ENCODE measurements around the gene SYCN. TPM values are rescaled to one million over a fixed set of nuclear protein-coding genes. Genes with fewer than 3 reads are reported as not detected.

Gene SYCN, protein sequence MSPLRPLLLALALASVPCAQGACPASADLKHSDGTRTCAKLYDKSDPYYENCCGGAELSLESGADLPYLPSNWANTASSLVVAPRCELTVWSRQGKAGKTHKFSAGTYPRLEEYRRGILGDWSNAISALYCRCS
- 1 to 10 TPM in 1 of 4 donors, not detected in 3; 2.7 TPM for polyA plus RNA-seq
- long read RNA-seq, donor 1, result 0 reads
- long read RNA-seq, donor 2, result 0 reads
- long read RNA-seq, donor 3, result 0 reads
- long read RNA-seq, donor 4, result 0 reads
- long read RNA-seq, donor 5, result 0 reads
- long read RNA-seq, donor 6, result 0 reads
- long read RNA-seq, donor 7, result 0 reads
- long read RNA-seq, donor 8, result 0 reads
- long read RNA-seq, donor 9, result 0 reads
- long read RNA-seq, donor 10, result 0 reads

DNA sequence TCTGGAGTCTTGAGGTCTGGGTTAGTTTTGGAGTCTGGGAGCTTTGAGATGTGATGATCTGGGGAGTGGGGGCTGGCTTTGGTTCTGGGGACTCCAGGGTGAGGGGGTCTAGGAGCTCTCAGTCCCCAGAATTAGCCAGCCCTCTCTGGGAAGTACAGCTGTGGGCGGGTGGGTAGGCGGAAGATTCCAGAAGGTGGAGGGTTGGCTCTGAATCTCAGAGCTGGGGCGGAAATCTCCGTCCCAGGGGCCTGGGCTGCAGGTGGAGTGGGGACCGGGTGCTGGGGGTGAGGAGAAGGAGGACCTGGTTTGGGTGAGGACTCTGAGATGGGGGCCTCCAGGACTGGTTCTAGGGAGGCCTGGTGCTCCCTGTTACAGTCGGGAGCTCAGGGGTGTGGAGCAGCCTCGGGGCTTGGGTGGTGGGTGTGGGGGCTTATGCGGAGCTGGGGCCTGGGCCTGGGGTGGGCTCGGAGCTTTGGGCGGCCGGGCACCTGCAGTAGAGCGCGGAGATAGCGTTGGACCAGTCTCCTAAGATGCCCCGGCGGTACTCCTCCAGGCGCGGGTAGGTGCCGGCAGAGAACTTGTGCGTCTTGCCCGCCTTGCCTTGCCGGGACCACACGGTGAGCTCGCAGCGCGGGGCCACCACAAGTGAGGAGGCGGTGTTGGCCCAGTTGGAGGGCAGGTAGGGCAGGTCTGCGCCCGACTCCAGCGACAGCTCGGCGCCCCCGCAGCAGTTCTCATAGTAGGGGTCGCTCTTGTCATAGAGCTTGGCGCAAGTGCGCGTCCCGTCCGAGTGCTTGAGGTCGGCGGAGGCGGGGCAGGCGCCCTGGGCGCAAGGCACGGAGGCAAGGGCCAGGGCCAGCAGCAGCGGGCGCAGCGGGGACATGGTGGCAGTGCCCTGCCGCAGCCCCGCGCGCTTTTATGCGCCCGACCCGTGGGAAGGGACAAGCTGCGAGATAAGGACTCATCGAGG lies at the start of gene SYCN:
SYCN (minus strand) TSS at position 892 of the 970 bp plus-strand sequence; CDS start at position 883, 9 bp downstream.
- H3K4me3 ChIP-seq (ENCODE audit: low read depth in 1 of 3, low read length in 3 of 3), result no peak within 1 kb of the TSS
- peak in 1 of 2 donors; percentile 30 for DNase-seq
- H3K9me3 ChIP-seq (ENCODE audit: control insufficient read depth in 2 of 2, insufficient read depth in 1 of 2, low read depth in 1 of 2, low read length in 1 of 2), result no peaks in the 10 kb centered on the region
- H3K27ac ChIP-seq (ENCODE audit: low read depth in 1 of 3, low read length in 2 of 3), result no peak within 1 kb of the TSS
- WGBS, 3 donors, result 13 to 22% (median 17%) methylated on average over 36 to 57 of the region's 57 CpGs
- H3K36me3 ChIP-seq (ENCODE audit: control insufficient read depth in 3 of 3, insufficient read depth in 2 of 3, low read depth in 1 of 3, low read length in 3 of 3), result no peaks in the 10 kb centered on the region
- H3K27me3 ChIP-seq (ENCODE audit: control insufficient read depth in 3 of 3, insufficient read depth in 3 of 3, low read length in 3 of 3), result peaks cover 3 to 53% (median 23%) of the 10 kb centered on the region in 3 donors
- no peak for FAIRE-seq
- H3K4me1 ChIP-seq (ENCODE audit: control insufficient read depth in 3 of 3, insufficient read depth in 2 of 3, low read depth in 1 of 3, low read length in 2 of 3), result peaks cover 0 to 9% (median 0%) of the 10 kb centered on the region in 3 donors

DNA sequence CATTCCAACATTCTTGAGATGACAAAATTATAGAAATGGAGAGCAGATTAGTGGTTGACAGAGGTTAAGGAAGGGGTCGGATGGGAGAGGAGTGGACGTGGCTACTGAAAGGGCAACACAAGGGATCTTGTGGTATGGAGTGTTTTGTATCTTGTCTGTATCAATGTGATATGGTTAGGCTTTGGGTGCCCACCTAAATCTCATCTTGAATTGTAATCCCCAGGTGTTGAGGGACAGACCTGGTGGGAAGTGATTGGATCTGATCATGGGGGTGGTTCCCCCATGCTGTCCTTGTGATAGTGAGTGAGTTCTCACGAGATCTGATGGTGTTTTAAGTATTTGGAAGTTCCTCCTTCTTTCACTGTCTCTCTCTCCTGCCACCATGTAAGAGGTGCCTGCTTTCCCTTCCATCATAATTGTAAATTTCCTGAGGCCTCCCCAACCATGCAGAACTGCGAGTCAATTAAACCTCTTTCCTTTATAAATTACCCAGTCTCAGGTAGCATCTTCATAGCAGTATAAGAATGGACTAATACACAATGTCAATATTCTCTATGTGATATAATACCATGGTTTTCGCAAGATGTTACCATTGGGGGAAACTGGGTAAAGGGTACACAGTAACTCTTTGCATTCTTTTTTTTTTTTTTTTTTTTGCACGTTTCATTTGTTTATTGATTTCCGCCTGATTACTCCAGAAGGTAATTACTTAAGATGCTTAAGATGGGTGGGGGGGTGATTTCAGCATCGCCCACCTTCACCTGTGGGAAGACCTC lies 49.5 kb upstream of the SYCN start:
- no peaks in the 10 kb centered on the region for H3K36me3 ChIP-seq (ENCODE audit: control insufficient read depth in 3 of 3, insufficient read depth in 2 of 3, low read depth in 1 of 3, low read length in 3 of 3)
- WGBS, 3 donors, result 77 to 86% (median 78%) methylated on average over 8 of the region's 8 CpGs
- H3K4me3 ChIP-seq (ENCODE audit: low read depth in 1 of 3, low read length in 3 of 3), result no peak overlapping the region
- DNase-seq, result no peak
- H3K27ac ChIP-seq (ENCODE audit: low read depth in 1 of 3, low read length in 2 of 3), result no peak overlapping the region
- peaks cover 0 to 8% of the 10 kb centered on the region in 2 donors for H3K9me3 ChIP-seq (ENCODE audit: control insufficient read depth in 2 of 2, insufficient read depth in 1 of 2, low read depth in 1 of 2, low read length in 1 of 2)
- peaks cover 0 to 7% (median under 1%) of the 10 kb centered on the region in 3 donors for H3K4me1 ChIP-seq (ENCODE audit: control insufficient read depth in 3 of 3, insufficient read depth in 2 of 3, low read depth in 1 of 3, low read length in 2 of 3)
- FAIRE-seq, result no peak
- peaks cover 0 to 26% (median 9%) of the 10 kb centered on the region in 3 donors for H3K27me3 ChIP-seq (ENCODE audit: control insufficient read depth in 3 of 3, insufficient read depth in 3 of 3, low read length in 3 of 3)

DNA sequence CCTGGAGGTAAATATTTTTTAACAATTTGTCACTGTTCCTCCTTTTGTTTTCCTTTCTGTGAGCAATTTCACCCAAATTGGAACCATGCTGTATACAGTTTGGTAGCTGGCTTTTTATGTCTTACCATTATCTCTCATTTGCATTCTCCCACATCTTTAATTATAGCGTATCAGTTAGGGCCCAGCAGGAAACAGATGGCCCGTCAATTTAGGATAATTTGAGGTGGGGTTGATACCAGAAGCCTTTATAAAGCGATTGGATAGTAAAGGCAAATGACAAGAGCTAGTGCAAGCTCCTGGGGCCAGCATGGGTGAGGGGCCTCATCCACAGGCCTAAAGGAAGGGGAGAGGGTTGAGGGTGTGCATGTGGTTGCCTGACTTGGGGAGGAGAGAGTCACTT lies 48.4 kb upstream of the SYCN start:
- no peak for DNase-seq
- Histone ChIP-seq H3K4me3 (ENCODE audit: low read depth in 1 of 3, low read length in 3 of 3) (no peak overlapping the region), H3K27me3 (ENCODE audit: control insufficient read depth in 3 of 3, insufficient read depth in 3 of 3, low read length in 3 of 3) (peaks cover 0 to 36% (median 12%) of the 10 kb centered on the region in 3 donors), H3K36me3 (ENCODE audit: control insufficient read depth in 3 of 3, insufficient read depth in 2 of 3, low read depth in 1 of 3, low read length in 3 of 3) (no peaks in the 10 kb centered on the region), H3K4me1 (ENCODE audit: control insufficient read depth in 3 of 3, insufficient read depth in 2 of 3, low read depth in 1 of 3, low read length in 2 of 3) (peaks cover 0 to 7% (median 5%) of the 10 kb centered on the region in 3 donors), H3K9me3 (ENCODE audit: control insufficient read depth in 2 of 2, insufficient read depth in 1 of 2, low read depth in 1 of 2, low read length in 1 of 2) (peaks cover 0 to 8% of the 10 kb centered on the region in 2 donors), H3K27ac (ENCODE audit: low read depth in 1 of 3, low read length in 2 of 3) (no peak overlapping the region)
- 53 to 63% (median 62%) methylated on average over 3 of the region's 3 CpGs for WGBS, 3 donors
- FAIRE-seq, result no peak

DNA sequence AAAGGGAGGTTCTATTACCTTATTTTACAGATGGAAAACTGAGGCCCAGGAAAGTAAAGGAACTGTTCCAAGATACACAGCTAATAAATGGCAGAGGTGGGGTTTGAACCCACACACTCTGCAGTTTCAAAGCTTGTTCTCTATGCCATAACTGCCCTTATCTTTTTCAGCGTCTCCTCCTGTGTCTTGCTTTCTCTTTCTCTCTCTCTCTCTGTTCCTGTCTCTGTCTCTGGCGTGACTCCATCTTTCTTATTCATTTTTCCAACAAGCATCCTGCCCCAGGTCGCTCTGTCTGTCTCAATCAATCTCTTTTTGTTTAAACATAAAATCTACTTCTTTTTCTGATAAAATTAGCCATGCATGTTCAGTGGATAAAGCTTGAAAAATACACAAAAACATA lies 47.8 kb upstream of the SYCN start:
- H3K27ac ChIP-seq (ENCODE audit: low read depth in 1 of 3, low read length in 2 of 3), result no peak overlapping the region
- WGBS, 3 donors, result 34 to 53% (median 46%) methylated on average over 3 of the region's 3 CpGs
- no peak overlapping the region for H3K4me3 ChIP-seq (ENCODE audit: low read depth in 1 of 3, low read length in 3 of 3)
- peaks cover 0 to 10% of the 10 kb centered on the region in 2 donors for H3K9me3 ChIP-seq (ENCODE audit: control insufficient read depth in 2 of 2, insufficient read depth in 1 of 2, low read depth in 1 of 2, low read length in 1 of 2)
- FAIRE-seq (no peak), DNase-seq (no peak)
- peaks cover 0 to 42% (median 12%) of the 10 kb centered on the region in 3 donors for H3K27me3 ChIP-seq (ENCODE audit: control insufficient read depth in 3 of 3, insufficient read depth in 3 of 3, low read length in 3 of 3)
- H3K4me1 ChIP-seq (ENCODE audit: control insufficient read depth in 3 of 3, insufficient read depth in 2 of 3, low read depth in 1 of 3, low read length in 2 of 3), result peaks cover 0 to 9% (median 7%) of the 10 kb centered on the region in 3 donors
- H3K36me3 ChIP-seq (ENCODE audit: control insufficient read depth in 3 of 3, insufficient read depth in 2 of 3, low read depth in 1 of 3, low read length in 3 of 3), result no peaks in the 10 kb centered on the region

DNA sequence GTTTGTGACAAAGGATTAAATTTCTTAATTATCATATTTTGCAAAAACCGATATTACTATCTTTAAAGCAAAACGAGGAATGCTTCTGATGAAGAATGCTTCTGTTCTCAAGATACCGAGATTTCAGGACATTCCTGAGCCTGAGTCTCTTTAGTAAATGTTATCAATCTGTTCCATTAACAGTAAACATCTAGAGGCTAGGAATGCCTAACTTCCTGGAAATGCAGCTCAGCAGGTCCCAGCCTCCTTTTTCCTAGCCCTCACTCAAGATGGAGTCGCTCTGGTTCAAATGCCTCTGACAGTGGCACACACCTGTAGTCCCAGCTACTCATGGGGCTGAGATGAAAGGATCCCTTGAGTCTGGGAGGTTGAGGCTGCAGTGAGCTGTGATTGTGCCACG lies 47.0 kb upstream of the SYCN start:
- no peak for DNase-seq

DNA sequence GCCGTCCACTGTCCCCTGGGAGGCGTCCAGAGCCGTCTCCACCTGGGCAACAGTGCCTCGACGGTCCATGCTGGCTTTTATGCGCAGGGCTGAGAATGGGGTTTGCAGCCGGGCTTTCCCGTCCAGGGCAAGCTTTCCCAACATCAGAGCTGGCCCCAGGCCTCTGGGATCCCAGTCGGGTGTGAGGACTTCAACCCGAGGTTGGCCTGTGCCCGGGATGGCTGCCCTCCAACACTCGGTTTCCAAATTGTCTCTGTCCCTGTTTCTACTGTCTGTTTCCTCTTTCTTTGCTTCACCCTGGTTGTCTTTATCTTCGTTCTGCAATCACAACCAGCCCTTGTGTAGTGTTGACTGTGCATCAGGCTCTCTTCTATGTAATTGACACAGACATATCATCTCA lies 44.7 kb upstream of the SYCN start, which contains the start of gene IFNL4:
IFNL4 (minus strand) TSS at position 51 of the 400 bp plus-strand sequence.
- FAIRE-seq, result no peak
- WGBS, 3 donors, result 36 to 62% (median 55%) methylated on average over 13 of the region's 13 CpGs
- Histone ChIP-seq H3K9me3 (ENCODE audit: control insufficient read depth in 2 of 2, insufficient read depth in 1 of 2, low read depth in 1 of 2, low read length in 1 of 2) (peaks cover 0 to 5% of the 10 kb centered on the region in 2 donors), H3K27me3 (ENCODE audit: control insufficient read depth in 3 of 3, insufficient read depth in 3 of 3, low read length in 3 of 3) (peaks cover 0 to 40% (median 12%) of the 10 kb centered on the region in 3 donors), H3K36me3 (ENCODE audit: control insufficient read depth in 3 of 3, insufficient read depth in 2 of 3, low read depth in 1 of 3, low read length in 3 of 3) (no peaks in the 10 kb centered on the region), H3K4me1 (ENCODE audit: control insufficient read depth in 3 of 3, insufficient read depth in 2 of 3, low read depth in 1 of 3, low read length in 2 of 3) (peaks cover 0 to 9% (median 0%) of the 10 kb centered on the region in 3 donors), H3K4me3 (ENCODE audit: low read depth in 1 of 3, low read length in 3 of 3) (no peak within 1 kb of the TSS), H3K27ac (ENCODE audit: low read depth in 1 of 3, low read length in 2 of 3) (no peak within 1 kb of the TSS)
- DNase-seq, result no peak

More for the DNA sequence above, 47.0 kb upstream of the SYCN start:
- FAIRE-seq, result no peak
- peaks cover 0 to 9% (median 7%) of the 10 kb centered on the region in 3 donors for H3K4me1 ChIP-seq (ENCODE audit: control insufficient read depth in 3 of 3, insufficient read depth in 2 of 3, low read depth in 1 of 3, low read length in 2 of 3)
- peaks cover 0 to 5% of the 10 kb centered on the region in 2 donors for H3K9me3 ChIP-seq (ENCODE audit: control insufficient read depth in 2 of 2, insufficient read depth in 1 of 2, low read depth in 1 of 2, low read length in 1 of 2)
- H3K27me3 ChIP-seq (ENCODE audit: control insufficient read depth in 3 of 3, insufficient read depth in 3 of 3, low read length in 3 of 3), result peaks cover 0 to 40% (median 12%) of the 10 kb centered on the region in 3 donors
- H3K36me3 ChIP-seq (ENCODE audit: control insufficient read depth in 3 of 3, insufficient read depth in 2 of 3, low read depth in 1 of 3, low read length in 3 of 3), result no peaks in the 10 kb centered on the region
- no peak overlapping the region for H3K27ac ChIP-seq (ENCODE audit: low read depth in 1 of 3, low read length in 2 of 3)
- no peak overlapping the region for H3K4me3 ChIP-seq (ENCODE audit: low read depth in 1 of 3, low read length in 3 of 3)
- WGBS, 3 donors, result 73 to 86% (median 82%) methylated on average over 5 of the region's 5 CpGs

DNA sequence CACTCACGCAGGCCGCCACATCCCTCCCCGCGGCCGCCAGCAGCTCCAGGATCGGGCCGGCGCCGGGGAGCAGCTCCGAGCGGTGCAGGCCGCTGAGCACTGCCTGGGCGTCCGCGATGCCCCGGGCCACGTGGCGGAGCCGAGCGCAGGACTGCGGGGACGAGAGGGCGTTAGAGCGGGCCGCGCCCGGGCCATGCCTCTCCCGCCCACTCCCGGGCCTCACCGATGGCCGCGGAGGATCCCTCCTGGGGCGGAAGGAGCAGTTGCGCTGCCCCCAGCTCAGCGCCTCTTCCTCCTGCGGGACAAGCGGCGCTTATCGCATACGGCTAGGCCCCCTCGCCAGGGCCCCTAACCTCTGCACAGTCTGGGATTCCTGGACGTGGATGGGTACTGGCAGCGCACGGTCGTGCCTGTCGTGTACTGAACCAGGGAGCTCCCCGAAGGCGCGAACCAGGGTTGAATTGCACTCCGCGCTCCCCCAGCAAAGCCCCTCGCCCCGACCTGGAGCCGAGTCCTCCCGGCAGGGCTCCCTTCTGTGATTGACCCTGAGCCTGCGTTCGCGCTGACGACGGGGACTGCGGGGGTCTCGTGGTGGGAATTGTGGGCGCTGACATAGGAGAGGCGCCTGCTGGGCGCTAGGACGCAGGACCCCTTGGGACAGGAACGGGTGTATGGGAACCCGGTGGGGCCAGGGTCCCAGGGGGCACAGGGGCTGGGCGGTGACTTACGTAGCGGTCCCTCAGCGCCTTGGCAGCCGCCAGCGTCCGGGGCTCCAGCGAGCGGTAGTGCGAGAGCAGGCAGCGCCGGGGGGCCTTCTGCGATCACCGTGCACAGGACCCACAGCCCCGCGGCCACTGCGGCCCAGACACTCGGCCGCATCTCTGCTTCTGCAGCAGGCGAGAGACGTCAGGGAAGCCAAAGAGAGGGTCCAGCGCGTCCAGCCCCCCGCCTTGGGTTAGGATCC lies 43.9 kb upstream of the SYCN start:
- H3K9me3 ChIP-seq (ENCODE audit: control insufficient read depth in 2 of 2, insufficient read depth in 1 of 2, low read depth in 1 of 2, low read length in 1 of 2), result peaks cover 0 to 5% of the 10 kb centered on the region in 2 donors
- H3K36me3 ChIP-seq (ENCODE audit: control insufficient read depth in 3 of 3, insufficient read depth in 2 of 3, low read depth in 1 of 3, low read length in 3 of 3), result no peaks in the 10 kb centered on the region
- no peak for FAIRE-seq
- peaks cover 0 to 40% (median 12%) of the 10 kb centered on the region in 3 donors for H3K27me3 ChIP-seq (ENCODE audit: control insufficient read depth in 3 of 3, insufficient read depth in 3 of 3, low read length in 3 of 3)
- H3K4me3 ChIP-seq (ENCODE audit: low read depth in 1 of 3, low read length in 3 of 3), result no peak overlapping the region
- H3K4me1 ChIP-seq (ENCODE audit: control insufficient read depth in 3 of 3, insufficient read depth in 2 of 3, low read depth in 1 of 3, low read length in 2 of 3), result peaks cover 0 to 9% (median 0%) of the 10 kb centered on the region in 3 donors
- 21 to 35% (median 33%) methylated on average over 63 to 92 of the region's 92 CpGs for WGBS, 3 donors
- peak in 1 of 2 donors; percentile 63 for DNase-seq
- no peak overlapping the region for H3K27ac ChIP-seq (ENCODE audit: low read depth in 1 of 3, low read length in 2 of 3)
